GDM1 (cell line): Measurements from ENCODE around the gene GALNT18.

Experiments used
- DNase-seq: peaks from one replicate; lab custom pipeline; 2025; lab: John Stamatoyannopoulos, UW

GALNT18 gene

GRCh38 chr11:11265994-11266606, 355.7 kb downstream of the GALNT18 start:
- no peak for DNase-seq

DNA sequence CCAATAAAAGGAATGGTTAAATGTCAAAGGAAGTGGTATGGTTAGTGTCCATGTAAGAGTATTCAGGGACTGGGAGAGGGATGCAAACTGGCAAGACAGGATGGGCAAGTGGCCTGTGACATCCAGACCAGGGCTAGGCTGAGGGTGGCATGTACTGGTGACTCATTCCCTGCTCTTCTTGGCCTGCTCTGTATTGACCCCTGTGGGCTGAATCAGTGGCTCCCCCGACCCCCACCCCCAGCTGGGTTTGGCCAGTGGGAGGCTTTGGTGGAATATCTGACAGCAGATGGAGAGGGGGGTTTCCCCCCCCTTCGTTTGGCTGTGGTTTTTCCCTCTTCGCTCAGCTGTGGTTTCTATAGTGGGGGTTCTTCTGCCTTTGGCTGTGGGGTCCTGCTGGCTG, 356.5 kb downstream of the GALNT18 start:
- no peak for DNase-seq

GRCh38 chr11:11263238-11264005, 358.4 kb downstream of the GALNT18 start:
- DNase-seq, result no peak

DNA sequence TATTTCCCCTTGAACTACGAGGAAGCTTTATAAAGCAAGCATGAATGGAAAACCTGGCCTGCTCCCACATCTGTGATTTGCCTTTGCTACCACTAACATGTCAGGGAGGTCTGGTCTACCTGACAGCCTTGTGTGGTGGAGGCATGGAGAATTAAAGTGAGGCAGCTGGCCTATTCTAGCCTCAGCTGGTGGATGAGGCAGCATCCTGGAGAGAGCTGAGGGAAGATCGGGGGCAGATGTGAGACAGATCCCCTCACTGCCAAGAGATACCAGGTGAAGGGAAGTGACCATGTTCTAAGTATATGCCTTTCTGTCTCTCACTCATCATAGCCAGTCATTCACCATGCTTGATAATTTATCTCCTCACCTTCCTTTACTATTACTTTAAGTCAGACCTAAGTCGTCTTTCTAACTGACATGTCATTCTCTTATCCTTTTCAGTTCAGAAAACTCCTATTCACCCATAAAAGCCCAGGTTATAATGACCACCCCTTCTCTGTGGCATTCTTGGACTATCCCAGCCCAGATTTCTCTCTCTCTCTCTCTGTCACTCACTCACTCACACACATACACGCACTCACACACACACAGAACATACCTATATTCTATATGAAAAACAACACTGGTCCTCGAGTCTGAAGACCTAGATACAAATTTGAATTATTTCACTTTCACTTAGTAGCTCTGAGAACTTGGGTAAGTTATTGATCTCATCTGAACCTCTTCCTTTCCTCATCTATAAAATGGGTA, 359.5 kb downstream of the GALNT18 start:
- no peak for DNase-seq

DNA sequence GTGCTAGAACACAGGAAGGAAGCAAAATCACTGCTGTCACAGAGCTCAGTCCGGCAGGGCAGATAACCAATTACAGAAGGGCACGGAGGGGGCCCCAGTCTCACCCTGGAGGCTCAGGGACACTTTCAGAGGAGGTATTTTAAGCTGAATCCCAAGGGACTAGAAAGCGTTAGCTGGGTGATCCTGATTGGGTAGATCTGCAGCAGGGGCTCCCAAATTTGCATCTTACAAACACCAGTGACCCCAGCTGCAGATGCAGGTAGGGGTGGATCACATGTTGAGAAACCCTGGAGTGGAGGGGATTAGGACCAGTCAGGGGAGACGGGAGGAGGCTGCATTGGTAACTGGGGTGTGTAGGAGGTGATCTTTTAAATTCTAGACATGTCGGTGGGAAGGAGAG, 360.2 kb downstream of the GALNT18 start:
- DNase-seq, result no peak

DNA sequence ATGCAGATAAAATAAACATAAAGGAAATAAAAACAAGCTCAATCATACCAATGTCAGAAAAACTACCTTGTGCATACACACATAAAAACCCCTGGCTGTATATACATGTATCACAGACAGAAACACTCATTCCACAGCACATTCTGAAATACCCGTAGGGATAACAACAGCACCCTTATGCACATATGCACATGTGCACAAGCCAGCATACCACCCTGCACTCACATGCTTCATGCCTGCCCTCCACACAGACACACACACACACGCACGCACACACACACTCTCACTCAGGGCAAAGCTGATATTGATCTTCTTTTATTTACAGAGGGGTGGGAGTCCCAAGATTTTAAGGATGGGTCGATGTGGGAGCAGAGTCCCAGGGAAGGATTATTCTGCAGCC, 360.9 kb downstream of the GALNT18 start:
- no peak for DNase-seq

DNA sequence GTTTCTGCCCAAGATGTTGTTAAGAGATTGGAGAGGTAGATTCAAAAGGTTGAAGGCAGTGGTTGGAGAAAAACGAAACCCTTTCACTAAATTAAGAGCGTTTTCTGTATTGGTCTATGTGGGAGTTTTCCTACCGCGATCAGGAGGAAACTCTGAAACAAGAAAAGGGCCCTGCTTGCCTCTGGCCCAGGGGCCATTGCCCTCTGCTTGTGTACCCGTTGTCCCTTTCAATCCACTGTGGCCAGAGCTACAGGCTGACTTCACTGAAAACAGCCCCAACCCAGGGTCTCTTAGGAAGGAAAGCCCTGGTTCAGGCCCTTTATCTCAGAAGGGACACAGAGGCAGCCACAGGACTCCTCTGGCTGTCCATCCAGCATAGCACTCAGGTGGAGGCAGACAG, 367.8 kb downstream of the GALNT18 start:
- DNase-seq, result no peak

GRCh38 chr11:11253497-11253896, 368.3 kb downstream of the GALNT18 start:
- no peak for DNase-seq

GRCh38 chr11:11252403-11252802, 369.4 kb downstream of the GALNT18 start:
- DNase-seq, result no peak

- no peak for DNase-seq
Observed at GRCh38 chr11:11251394-11251970, 370.3 kb downstream of the GALNT18 start.

DNA sequence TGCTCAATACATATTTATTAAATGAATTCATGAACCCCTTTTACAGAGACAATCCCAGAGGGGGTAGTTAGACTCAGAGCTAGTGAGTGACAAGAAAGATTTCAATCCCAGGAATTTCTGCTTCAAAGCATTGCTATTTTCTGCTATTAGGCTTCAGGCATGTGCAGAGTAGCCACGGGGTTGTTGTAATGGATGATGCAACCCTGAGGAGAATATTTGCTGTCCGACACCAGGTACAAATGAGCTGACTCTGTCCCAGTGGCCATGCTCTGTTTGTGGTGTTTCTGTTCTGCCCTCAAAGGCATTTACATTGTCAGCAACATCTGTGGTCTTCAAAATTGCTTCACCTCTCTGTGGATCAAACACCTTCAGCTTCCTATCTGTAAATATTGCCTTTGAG, 371.3 kb downstream of the GALNT18 start:
- DNase-seq, result no peak

DNA sequence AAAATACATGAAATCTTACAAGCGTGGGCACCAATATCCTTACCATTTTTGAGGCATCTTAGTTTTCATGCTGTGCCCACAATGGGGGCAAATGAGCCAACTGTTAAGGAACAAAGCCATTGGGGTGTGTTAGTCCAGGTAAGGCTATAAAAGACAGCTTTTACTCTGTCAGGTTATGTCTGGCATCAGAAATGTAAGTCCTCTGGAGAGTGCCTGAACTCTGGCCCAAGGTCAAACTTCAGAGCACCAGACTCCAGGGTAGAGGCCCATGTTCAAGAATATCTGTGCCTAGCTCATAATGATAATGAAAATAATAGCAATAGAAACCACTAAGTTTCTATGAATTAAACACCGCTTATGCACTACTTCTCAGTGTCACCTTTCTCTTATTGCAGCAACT, 374.2 kb downstream of the GALNT18 start:
- no peak for DNase-seq

DNA sequence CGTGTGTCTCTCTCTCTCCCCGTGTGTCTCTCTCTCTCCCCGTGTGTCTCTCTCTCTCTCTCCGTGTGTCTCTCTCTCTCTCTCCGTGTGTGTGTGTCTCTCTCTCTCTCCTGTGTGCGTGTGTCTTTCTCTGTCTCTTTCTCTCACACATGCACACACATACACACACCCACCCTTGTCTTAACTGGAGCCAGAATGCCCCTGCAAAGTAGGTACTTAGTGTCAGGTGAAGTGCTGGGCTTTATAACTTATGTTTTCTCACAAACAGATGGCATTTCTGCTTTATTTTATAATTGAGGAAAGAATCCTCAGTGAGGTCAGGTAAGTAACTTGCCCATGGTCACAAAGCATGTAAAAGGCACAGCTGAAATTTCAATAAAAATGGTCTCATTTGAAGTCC, 374.7 kb downstream of the GALNT18 start:
- no peak for DNase-seq

- DNase-seq, result no peak
Observed at GRCh38 chr11:11246166-11246565, 375.6 kb downstream of the GALNT18 start.

DNA sequence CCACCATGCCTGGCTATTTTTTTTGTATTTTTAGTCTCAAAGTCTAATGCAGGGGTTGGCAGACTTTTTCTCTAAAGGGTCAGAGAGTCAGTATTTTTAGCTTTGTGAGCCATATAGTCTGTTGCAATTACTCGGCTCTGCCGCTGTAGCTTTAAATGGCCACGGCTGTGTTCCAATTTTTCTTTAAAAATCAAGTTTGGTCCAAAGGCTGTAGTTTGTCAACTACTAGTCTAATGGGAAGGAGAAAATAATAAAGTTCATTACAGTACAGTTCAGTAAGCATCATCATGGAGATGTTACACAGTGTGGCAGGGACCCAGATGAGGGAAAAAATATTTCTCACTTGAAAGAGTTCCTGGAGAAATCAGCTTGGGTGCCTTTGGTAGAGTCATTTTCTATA, 376.4 kb downstream of the GALNT18 start:
- DNase-seq, result no peak

- no peak for DNase-seq
Observed at GRCh38 chr11:11244470-11245080, 377.2 kb downstream of the GALNT18 start.

DNA sequence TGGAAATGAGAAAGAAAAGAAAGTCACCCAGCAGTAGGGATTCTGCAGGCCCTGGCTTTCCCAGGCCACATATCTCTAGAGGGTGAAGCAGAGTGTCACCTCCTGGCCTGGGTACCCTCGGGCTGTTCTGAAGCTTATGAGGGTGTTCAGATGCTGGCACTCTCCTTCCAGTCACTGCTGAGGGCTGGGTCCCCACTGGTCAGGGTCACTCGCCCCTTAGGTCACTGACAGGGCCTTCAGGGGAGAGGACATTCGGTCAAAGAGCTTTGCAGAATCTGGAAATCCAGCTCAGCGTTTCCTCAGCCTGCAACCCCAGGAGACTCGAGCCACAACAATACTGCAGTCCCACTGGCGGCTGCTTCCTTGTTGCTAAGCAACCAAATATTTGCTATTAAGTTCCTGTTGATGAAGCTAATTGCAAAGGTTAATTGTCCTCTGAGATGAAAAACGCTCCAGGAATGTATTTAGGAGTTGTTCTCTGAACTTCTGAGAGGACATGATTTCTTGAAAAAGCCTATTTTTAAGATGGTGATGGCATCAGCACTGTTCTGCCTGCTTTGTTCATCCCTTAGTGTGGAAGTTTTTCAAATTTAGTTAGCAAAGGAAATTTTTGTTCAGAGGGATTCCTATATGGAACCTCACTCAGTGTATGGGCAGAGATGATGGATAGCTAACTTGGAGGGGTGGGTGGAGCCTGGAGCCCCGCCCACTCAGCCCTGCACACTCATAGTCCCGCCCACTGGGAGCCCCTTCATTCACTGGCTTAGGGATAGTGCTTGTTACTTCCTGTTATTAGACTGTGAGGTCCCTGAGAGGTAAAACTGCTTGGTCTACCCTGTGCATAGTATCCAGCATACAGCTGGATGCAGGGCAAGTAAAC, 378.0 kb downstream of the GALNT18 start:
- no peak for DNase-seq

DNA sequence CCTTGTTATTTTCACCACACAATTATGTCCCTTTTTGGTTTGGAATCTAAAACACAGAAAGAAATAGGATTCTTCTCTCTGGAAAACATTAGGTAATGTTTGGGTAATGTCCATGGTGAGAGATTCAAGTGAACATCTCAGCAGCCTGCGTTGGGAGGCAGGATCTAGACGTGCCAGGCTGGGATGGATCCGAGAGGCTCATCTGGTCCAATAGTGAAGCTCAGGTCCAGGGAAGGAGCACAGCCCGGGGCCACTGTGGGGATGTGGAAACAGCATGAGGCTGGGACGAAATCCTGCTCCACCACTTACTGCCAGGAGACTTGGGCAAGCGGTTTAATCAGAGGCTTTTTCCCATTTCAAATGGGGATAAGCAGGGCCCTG, 378.6 kb downstream of the GALNT18 start:
- no peak for DNase-seq

DNA sequence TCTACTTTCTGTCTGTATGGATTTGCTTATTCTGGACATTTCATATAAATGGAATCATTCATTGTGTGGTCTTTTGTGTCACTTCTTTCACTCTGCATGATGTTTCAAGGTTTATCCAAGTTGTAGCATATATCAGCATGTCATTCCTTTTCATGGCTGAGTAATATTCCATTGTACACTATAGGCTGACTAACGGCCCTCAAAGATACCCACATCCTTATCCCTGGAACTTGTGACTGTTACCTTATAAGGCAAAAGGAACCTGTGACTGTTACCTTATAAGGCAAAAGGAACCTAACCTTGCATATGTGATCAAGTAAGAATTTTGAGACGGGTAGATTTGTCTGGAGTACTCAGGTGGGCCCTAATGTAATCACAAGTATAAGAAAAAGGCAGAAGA, 380.5 kb downstream of the GALNT18 start:
- no peak for DNase-seq

- DNase-seq, result no peak
Observed at GRCh38 chr11:11239959-11240358, 381.8 kb downstream of the GALNT18 start.

DNA sequence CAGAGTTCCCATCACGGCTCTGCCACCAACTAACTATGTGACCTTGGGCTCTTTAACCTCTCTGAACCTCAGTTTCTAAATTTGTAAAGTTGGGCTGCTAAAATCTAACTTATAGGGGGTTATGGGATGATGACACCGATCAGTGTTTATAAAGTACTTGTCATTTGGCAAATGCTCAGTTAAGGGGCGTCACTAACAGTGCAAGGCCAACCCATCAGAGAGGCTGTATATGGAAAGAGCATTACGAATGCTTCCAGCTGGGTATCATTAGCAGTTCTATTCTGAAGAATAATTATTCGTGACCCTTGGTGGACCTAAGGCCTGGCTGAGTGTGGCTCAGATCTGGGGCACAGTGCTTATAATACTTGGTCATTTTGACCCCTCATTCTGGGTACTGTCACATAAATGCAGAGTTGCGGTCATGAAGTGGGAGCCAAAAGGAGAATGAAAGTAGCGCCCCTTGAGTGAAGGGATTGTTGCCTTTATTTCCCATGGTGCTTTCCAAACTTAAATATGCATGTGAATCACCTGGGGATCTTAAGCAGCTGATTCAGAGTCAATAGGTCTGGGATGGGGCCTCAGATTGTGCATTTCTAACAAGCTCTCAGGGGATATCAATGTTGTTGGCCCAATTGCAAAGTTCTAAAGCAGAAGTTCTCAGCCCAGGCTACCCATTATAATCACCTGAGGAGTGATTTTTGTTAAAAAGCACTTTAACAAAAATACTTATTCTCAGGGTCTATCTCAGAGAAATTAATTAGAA, 384.6 kb downstream of the GALNT18 start:
- no peak for DNase-seq
